Heart left ventricle (tissue), 13 donors: ENCODE measurements around the gene UBE2D3.

Experiments used
- POLR2A ChIP-seq, 2 donors: fragments of 450-650 bp; IDR thresholded peaks; one replicate each; pipeline ENCODE4 v1.6.1; 2017; ENCODE audit warnings: antibody characterized with exemption in 2 of 2, mild to moderate bottlenecking in 2 of 2, moderate library complexity in 2 of 2
- TF ChIP-seq, protein P1 (sequence below), 12 donors: fragments of 200-600 bp; sonication (generic) in 4 of 12; IDR thresholded peaks; one replicate each; pipeline versions ENCODE4 v1.5.0 to v1.8.0; 2018 to 2022; ENCODE audit warnings: antibody characterized with exemption in 12 of 12, mild to moderate bottlenecking in 5 of 12
- donor health status: ischemic (EF 13 %, LVEDD 7.1; RV severe dilation, severe dysfunction).
- donor health status: DM: no; HTN: yes; CAD: no.
- donor health status: DM: no; HTN: no; CAD: no.
- donor health status: ischemic (EF 25% LVEDD 6.9; RV normal size, moderate dysfunction).
- donor health status: ischemic (EF 25% LVEDD 5.7; RV mildly dilated, moderate dysfunction).
- donor health status: ischemic (EF 35%, LVEDD 5.7; RV mildly dilated, moderate dysfunction).
- donor health status: nonischemic (EF 11% LVEDD 7.7; RV severe dilation, severe dysfunction).
- donor health status: DM: yes; HTN: yes; CAD: no.
- donor health status: PGD.
- donor health status: ischemic (EF 29% LVEDD 5.4; RV normal size, mild dysfunction).
- donor health status: nonischemic (EF 23%, LVEDD 6.1; RV moderate dilation, normal function).

DNA sequence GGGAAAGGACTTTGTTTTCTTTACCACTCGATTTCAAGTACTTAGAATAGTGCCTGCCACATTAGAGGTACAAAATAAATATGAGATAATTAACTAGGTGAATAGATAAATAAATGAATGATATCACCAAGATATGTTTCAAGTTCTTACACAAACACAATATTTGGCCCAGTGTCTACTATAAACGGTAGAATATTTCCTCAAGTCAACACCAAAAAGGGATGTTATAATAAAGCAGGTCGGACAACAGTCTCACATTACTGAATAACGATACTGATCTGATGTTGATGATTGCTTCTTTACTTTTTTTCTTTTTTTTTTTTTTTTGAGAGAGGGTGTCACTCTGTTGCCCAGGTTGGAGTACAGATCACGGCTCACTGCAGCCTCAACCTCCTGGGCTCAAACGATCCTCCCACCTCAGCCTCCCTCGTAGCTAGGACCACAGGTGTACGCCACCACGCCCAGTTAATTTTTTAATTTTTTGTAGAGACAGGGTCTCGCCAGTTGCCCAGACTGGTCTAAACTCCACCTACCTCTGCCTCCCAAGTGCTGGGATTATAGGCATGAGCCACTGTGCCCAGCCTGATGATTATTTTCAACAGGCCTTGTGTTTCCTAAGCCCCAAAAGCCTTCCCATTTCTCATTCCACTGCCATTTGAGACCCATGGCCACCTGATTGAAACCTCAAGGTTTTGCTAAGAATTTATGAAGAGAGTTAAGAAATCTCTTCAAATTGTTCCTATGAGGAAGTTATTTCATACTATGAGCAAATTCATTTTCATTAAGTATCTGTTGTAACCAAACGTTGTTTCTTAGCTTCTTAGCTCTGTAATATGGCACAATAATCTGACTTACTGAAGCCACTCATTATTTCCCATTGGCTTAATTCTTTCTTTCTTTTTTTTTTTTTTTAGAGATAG, 68.8 kb downstream of the UBE2D3 start:
- TF ChIP-seq, protein P1, sequence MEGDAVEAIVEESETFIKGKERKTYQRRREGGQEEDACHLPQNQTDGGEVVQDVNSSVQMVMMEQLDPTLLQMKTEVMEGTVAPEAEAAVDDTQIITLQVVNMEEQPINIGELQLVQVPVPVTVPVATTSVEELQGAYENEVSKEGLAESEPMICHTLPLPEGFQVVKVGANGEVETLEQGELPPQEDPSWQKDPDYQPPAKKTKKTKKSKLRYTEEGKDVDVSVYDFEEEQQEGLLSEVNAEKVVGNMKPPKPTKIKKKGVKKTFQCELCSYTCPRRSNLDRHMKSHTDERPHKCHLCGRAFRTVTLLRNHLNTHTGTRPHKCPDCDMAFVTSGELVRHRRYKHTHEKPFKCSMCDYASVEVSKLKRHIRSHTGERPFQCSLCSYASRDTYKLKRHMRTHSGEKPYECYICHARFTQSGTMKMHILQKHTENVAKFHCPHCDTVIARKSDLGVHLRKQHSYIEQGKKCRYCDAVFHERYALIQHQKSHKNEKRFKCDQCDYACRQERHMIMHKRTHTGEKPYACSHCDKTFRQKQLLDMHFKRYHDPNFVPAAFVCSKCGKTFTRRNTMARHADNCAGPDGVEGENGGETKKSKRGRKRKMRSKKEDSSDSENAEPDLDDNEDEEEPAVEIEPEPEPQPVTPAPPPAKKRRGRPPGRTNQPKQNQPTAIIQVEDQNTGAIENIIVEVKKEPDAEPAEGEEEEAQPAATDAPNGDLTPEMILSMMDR (IDR thresholded peaks at IDR 0.05), result no peak
- TF ChIP-seq POLR2A (IDR thresholded peaks at IDR 0.05), result no peak
